Kidney epithelial cell (primary cell): Measurements from ENCODE around the gene AK2. TPM values are rescaled to one million over a fixed set of nuclear protein-coding genes. Genes with fewer than 3 reads are reported as not detected.
A peak's percentile ranks its signal among the peaks of the same experiment; 100 is the strongest.

ENCODE experiments used
- DNase-seq: peaks from one replicate; pipeline ENCODE4 v3.0.0-alpha.2; 2010; ENCODE audit warnings: low read depth
- H3K27me3 ChIP-seq: 2 replicates; pipeline ENCODE4 v1.6.0; 2011; ENCODE audit warnings: low read length; ENCODE audit not compliant: control insufficient read depth, insufficient read depth
- H3K36me3 ChIP-seq: 2 replicates; pipeline ENCODE4 v1.5.1; 2011; ENCODE audit warnings: low read length; ENCODE audit not compliant: control insufficient read depth, insufficient read depth
- H3K4me3 ChIP-seq: 2 replicates; pipeline ENCODE4 v1.5.1; 2011; ENCODE audit warnings: low read depth, mild to moderate bottlenecking, control low read depth, low read length
- total RNA-seq: library from RNA; depleted of rRNA; stranded (reverse); fragments of >200 nt; gene quantifications from 2 replicates; pipeline ENCODE4 v1.2.3, GENCODE V29; 2015
- TF ChIP-seq, protein P1 (sequence below): IDR thresholded peaks from 2 replicates; pipeline ENCODE4 v1.5.1; 2011; ENCODE audit warnings: mild to moderate bottlenecking, moderate library complexity, low read length, control low read depth, inconsistent platforms; ENCODE audit not compliant: insufficient read depth, poor library complexity, severe bottlenecking

Gene AK2
- total RNA-seq, 1 donor from 2014 or later = 161 TPM

DNA sequence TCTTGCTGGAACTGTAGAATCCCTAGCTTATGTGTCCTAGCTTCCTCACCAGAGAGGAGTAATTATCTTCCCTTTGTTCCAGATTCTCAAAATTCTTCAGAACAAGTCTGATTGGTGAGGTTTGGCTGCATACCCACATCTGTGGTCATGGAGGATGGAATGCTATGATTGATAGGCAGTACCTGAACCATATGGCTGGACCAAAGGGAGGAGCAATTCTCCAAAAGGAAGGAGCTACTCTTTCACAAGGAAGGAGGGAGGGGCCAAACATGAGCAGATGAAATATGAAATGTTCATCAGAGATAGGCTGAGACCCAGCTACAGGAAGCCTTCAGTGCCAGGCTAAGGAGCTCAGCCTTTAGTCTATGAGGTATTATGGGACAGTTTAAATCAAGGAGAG is 67.1 kb downstream of the AK2 start:
- H3K36me3 ChIP-seq = no peaks in the 10 kb centered on the region
- H3K4me3 ChIP-seq = no peak overlapping the region

DNA sequence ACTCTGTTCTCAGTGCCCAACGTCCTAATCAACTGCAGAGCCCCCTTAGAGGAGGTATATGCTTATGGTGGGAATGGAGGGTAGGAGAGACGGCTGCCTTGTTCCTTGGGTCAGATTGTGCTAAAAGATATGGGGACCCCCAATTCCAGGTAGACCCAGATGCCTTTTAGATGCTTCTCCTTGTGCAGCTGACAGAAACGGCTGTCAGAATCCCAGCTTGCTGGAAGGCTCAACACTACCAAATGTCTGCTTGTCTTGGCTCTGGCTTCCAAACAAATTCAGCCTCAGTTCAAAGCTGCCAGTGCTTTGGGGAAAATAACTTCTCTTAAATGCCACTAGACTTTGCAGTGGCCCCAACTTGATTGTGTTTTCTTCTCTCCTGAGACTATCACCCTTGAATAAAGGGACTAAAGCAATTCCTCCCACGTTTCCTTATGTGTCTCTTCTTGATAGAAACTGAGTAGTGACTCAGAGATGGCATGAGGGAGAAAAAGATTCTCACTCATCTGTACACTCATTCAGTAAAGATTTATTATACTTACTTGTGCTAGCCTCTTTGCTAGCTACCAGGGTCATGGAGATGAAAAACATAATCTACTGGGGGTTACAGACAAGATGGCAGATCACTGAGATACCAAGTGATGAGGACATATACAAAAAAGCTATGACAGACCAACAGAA is 68.7 kb downstream of the AK2 start:
- Histone ChIP-seq H3K36me3 (no peaks in the 10 kb centered on the region), H3K27me3 (no peaks in the 10 kb centered on the region), H3K4me3 (no peak overlapping the region)
- TF ChIP-seq, protein P1, sequence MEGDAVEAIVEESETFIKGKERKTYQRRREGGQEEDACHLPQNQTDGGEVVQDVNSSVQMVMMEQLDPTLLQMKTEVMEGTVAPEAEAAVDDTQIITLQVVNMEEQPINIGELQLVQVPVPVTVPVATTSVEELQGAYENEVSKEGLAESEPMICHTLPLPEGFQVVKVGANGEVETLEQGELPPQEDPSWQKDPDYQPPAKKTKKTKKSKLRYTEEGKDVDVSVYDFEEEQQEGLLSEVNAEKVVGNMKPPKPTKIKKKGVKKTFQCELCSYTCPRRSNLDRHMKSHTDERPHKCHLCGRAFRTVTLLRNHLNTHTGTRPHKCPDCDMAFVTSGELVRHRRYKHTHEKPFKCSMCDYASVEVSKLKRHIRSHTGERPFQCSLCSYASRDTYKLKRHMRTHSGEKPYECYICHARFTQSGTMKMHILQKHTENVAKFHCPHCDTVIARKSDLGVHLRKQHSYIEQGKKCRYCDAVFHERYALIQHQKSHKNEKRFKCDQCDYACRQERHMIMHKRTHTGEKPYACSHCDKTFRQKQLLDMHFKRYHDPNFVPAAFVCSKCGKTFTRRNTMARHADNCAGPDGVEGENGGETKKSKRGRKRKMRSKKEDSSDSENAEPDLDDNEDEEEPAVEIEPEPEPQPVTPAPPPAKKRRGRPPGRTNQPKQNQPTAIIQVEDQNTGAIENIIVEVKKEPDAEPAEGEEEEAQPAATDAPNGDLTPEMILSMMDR = no peak
- DNase-seq = no peak

More for the DNA sequence above, 67.1 kb downstream of the AK2 start:
- no peaks in the 10 kb centered on the region for H3K27me3 ChIP-seq
- DNase-seq = no peak
- TF ChIP-seq, protein P1 = no peak

DNA sequence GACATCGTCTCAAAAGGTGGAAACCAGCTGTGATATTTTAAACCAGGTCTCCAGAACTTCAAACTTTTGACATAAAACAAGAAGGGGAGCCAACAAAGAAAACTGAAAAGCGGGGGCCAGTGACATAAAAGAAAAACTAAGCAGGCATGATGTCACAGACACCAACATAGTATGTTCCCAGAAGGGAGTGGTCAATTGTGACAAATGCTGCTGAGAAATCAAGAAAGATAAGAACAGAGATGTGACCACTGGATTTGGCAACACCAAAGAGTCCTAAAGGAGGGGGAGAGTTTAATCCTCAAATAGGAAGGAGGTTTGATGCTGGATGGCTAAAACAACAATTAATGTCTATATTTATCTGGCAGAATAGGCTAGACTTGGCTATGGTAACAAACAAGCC is 69.8 kb downstream of the AK2 start:
- no peaks in the 10 kb centered on the region for H3K36me3 ChIP-seq
- DNase-seq = no peak
- no peak overlapping the region for H3K4me3 ChIP-seq
- H3K27me3 ChIP-seq = no peaks in the 10 kb centered on the region
- TF ChIP-seq, protein P1 = no peak

DNA sequence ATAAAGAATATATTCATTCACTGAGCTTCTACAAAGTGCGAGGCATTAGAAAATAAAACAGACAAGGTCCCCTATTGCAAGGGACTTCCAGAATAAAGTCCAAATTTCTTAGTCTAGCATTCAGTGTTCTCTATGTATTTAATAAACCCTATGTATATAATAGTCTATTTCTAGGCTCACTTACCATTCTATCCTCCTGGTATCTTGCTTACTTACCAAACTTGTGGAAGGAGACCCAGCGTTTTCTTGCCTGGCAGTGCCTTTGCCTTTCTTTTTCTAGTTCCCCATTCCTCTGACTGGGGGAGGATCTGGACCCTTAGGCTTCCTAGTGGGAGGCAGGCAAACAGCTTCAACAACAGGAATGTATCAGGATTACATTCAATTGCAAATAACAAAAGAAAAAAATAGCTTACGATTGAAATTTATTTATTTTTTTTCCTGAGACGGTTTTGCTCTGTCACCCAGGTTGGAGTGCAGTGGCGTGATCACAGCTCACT is 71.4 kb downstream of the AK2 start:
- Histone ChIP-seq H3K27me3 (no peaks in the 10 kb centered on the region), H3K36me3 (no peaks in the 10 kb centered on the region), H3K4me3 (peak overlapping the region; percentile 93)
- DNase-seq = no peak
- TF ChIP-seq, protein P1 = no peak

DNA sequence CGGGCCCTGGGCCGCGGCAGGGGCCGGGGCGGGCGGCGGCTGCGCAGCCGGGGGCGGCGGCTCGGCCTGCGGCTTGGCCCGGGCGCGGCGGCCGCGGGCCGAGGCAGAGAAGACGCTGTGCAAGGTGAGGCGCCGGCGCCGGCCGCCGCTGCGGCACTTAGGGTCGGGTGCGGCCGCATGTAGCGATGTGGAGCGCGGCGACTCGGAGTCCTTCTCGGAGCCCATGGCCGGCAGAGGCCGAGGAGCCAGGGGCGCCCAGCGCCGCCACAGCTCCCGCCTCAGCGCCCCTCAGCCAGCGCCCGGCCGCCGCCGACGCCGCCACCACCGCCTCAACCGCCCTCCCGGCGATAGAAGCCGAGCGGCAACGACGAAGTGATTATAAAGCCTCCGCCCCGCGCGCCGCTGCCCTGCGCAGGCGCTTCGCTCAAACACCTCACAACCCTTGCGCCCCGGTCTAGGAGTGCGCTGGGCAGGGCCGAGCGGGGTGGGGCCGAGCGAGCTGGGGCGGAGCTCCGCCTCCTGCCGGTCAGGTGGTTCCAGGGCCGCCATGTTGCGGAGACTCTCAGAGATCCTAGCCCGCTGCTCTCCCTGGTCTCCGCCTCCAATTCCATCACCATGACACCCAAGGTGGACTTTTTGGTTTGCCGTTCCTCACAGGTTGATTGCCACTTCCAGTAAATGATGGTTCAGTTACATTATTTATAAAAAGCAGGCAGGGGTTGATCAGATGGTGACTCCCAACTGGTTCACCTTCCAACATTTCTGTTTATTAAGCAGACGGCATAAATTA is 72.0 kb downstream of the AK2 start, which contains the start of gene RNF19B:
Gene RNF19B, minus strand, starts transcription at position 349 of the 790 bp plus-strand sequence. Its CDS starts 124 bp downstream, at position 225.
- H3K27me3 ChIP-seq = no peaks in the 10 kb centered on the region
- TF ChIP-seq, protein P1 = no peak
- no peaks in the 10 kb centered on the region for H3K36me3 ChIP-seq
- H3K4me3 ChIP-seq = peak within 1 kb of the TSS; percentile 93
- peak; percentile 72 for DNase-seq
